22Rv1 (cell line): Measurements from ENCODE around the gene ZNF385B.
A peak's percentile ranks its signal among the peaks of the same experiment; 100 is the strongest.
"Not testable (repeated sequence)": the region's sequence is repeated elsewhere in the genome, so short reads cannot be mapped to it uniquely, and the experiment has no call there.

Experiments
- H3K27ac ChIP-seq: fragments of 450-650 bp; 2 replicates; pipeline ENCODE4 v1.5.1; 2017
- ZFX ChIP-seq: fragments of 450-650 bp; IDR thresholded peaks from 2 replicates; pipeline ENCODE4 v1.6.1; 2017; ENCODE audit warnings: antibody characterized with exemption, borderline replicate concordance
- TF ChIP-seq, protein P1 (sequence below): fragments of 450-650 bp; IDR thresholded peaks from 2 replicates; pipeline ENCODE4 v1.5.1; 2017; ENCODE audit warnings: mild to moderate bottlenecking

ZNF385B gene

DNA sequence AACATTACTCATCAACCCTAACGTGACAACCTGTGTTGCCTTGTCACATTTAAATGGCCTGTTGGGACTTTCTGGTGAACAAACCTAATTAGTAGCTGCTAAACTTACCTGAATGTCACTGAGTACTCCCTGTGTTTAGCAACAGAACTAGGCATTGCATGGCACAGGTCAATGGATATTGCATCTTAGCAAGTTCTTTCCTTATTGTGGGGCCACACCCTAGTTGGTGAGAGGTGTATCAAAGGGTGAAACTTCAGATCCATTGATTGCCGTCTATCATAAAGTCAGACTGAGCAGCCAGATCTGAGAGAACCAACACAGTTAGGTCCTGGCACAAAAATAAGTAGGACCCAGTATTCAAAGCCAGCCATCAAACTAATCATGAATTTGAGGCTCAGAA is 29.8 kb upstream of the ZNF385B start:
- TF ChIP-seq ZFX: no peak

DNA sequence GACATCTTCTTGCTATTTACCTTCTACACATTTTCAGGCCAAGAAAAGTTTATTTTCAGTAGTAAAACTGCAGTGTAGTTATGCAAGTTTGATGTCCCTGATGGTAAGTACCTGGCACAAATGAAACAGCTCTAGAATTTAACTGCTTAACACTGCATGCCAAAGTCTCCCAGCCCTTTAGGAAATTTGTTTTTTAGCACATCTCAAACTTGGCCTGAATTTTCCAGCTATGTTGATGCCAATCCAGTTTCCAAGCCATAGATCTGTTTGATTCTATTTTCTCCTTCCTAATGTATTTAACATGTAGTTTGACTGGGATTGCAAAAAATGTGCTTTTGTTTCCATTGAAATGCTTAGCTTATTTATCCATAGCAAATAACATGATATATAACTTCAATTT is 29.3 kb upstream of the ZNF385B start:
- H3K27ac ChIP-seq: no peak overlapping the region
- TF ChIP-seq, protein P1, sequence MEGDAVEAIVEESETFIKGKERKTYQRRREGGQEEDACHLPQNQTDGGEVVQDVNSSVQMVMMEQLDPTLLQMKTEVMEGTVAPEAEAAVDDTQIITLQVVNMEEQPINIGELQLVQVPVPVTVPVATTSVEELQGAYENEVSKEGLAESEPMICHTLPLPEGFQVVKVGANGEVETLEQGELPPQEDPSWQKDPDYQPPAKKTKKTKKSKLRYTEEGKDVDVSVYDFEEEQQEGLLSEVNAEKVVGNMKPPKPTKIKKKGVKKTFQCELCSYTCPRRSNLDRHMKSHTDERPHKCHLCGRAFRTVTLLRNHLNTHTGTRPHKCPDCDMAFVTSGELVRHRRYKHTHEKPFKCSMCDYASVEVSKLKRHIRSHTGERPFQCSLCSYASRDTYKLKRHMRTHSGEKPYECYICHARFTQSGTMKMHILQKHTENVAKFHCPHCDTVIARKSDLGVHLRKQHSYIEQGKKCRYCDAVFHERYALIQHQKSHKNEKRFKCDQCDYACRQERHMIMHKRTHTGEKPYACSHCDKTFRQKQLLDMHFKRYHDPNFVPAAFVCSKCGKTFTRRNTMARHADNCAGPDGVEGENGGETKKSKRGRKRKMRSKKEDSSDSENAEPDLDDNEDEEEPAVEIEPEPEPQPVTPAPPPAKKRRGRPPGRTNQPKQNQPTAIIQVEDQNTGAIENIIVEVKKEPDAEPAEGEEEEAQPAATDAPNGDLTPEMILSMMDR: no peak
- no peak for TF ChIP-seq ZFX

More for the DNA sequence above, 29.8 kb upstream of the ZNF385B start:
- no peak overlapping the region for H3K27ac ChIP-seq

DNA sequence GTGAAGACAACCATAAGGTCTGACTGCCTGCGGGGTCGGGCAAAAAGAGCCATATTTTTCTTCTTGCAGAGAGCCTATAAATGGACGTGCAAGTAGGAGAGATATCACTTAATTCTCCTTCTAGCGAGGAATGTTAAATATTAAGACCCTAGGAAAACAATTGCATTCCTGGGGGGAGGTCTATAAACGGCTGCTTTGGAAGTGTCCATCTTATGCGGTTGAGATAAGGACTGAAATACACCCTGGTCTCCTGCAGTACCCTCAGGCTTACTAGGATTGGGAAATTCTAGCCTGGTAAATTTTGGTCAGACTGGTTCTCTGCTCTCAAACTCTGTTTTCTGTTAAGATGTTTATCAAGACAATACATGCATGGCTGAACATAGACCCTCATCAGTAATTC is 27.2 kb upstream of the ZNF385B start:
- not testable (repeated sequence) for H3K27ac ChIP-seq

DNA sequence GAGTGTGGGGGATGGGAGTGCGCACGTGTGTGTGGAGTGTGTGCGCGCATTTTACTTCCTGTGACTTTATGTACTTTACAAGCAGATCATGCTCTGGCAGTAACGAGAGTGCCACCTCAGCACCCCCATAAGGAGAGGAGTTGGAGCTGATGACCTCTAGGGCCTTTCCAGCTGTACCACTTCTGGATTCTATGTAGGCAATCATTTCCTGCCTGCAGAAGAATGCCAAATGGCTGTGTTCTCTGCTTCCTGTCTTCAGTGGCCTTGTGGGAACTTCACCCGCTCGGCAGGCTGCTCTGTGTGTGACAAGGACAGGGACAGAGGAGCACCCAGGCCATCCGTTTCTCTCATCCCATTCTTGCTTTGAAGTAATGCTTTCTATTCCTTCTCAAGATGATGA is 22.8 kb upstream of the ZNF385B start:
- TF ChIP-seq, protein P1: no peak
- no peak for TF ChIP-seq ZFX
- no peak overlapping the region for H3K27ac ChIP-seq

DNA sequence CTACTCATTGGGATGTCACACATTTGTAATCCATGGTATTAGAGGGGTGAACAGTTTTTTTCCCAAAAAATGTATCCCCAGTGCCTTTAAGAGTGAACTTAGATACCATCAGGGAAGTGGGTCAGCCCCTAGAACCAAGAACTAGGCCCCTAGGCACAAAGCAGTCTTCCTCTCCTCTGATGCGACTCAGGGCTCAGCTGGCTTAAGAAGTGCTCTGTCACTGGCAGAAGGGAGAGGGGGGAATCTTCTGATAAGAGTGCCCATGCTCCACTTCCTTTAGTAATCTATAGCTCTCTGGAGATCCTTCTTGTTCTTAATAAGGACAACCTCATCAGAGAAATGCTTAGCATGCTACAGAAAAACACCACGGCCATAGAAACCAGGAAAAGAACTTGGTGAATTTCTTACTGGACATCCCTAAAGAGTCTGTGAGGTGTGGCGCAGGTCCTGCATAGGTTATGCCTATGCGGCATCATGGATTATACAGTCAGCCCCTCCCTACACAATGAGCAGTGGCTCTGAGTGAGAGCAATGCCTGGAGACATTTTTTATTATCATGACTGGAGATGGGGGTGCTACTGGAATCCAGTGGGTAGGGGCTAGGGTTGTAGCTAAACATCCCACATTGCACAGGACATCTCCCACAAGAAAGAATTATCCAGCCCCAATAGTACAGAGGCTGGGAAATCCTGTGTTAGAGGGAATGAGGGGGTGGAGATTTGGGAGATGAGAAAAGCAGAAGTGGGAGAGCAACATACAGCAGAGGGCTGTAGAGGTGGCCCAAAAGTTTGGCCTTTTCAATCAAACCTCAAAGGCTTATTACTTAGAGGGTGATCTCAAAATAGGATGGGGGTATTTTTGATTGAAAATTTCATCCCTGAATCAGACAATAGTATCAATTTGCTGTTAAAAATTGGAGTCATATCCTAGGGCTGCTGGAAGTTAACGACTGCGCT is 21.7 kb upstream of the ZNF385B start:
- no peak overlapping the region for H3K27ac ChIP-seq
- TF ChIP-seq, protein P1: no peak
- TF ChIP-seq ZFX: no peak

DNA sequence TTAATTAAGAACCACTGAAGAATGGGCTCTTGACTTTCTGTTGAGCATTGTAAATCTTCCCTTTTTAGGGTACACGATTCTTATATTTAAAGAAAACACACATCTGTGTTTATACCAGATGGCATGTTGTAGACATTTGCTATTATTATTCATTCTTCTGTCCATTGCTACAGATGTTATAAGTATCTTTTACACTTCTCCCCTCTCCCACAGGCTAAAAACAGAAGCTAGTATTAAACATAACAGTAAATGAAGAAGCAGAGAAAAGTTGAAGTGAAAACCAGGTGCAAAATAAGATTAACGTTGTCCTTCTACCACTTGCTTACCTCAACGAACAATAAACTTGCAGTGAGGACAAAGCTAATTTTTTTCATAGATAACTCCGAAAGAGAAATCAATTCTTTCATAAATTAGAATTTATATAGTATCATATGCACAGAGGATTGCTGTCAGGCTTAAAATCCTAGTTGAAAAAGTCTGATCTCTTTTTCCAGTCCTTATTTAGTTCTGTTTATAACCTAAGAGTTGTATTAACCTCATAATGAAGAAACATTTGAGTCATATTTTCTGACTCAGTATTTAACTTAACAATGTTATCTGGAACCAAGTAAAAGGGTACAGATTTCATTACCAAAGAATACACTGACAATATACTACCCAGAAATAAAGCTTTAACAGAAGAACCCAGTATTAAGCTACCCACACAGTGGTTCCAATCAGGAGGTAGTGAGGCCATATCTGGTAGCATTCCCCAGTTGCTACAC is 16.4 kb upstream of the ZNF385B start:
- H3K27ac ChIP-seq: no peak overlapping the region

DNA sequence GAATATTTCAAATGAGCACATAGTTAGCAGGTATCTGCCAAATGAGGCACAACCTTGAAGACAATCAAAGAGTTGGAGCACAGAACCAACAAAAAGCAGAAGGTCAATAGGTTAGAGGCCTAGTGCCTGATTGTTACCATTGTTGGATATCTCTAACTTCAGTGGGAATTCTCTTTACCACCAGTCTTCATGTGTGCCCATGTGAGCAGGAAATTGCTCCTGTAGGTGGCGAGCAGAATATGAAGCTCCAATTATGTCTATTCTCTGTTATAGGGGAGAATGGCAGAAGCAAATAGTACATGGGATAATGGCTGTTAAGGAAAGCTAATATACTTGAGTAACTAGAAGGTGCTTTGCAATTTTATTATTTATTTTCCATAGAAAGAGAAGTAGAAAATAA is 14.9 kb upstream of the ZNF385B start:
- TF ChIP-seq ZFX: no peak
- TF ChIP-seq, protein P1: peak; percentile 30; the same call in 1 of the 2 replicates
- no peak overlapping the region for H3K27ac ChIP-seq

More for the DNA sequence above, 16.4 kb upstream of the ZNF385B start:
- TF ChIP-seq, protein P1: no peak
- no peak for TF ChIP-seq ZFX

DNA sequence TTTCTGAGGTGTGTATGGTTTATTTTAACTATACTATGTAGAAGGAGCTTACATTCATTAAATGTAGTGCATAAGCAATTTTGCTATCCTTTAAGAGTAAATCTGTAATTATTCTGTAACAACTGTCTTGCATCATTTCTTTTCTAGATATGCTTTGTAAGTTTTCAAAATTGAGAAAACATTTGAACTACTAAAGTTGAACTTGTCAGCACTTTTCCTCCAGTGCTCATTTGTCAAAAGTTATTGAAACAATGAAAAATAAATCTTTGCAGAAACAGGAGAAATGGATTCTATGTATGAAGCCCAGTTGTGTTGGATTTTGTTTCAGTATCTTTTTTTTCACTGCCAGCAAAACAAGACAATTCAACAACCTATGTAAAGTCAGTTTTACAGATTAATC is 14.5 kb upstream of the ZNF385B start:
- H3K27ac ChIP-seq: no peak overlapping the region
- TF ChIP-seq, protein P1: no peak
- TF ChIP-seq ZFX: no peak
